ENCODE data around the gene PARP1. TPM values are rescaled to one million over a fixed set of nuclear protein-coding genes. Genes with fewer than 3 reads are reported as not detected.

The PARP1 gene
- total RNA-seq, 1 experiment from 2014 or later = 127 TPM

GRCh38 chr1:226443033-226443432 lies 35.1 kb upstream of the PARP1 start:
- CTCF ChIA-PET = no interaction called here
- no peak for ATAC-seq
- Histone ChIP-seq H3K4me3 (ENCODE audit: low read depth in 2 of 2, low read length in 2 of 2) (no peak overlapping the region), H3K27ac (ENCODE audit: low read length) (no peak overlapping the region), H3K4me1 (ENCODE audit: control insufficient read depth, insufficient read depth, low read length) (no peaks in the 10 kb centered on the region), H3K9me3 (ENCODE audit: control insufficient read depth, insufficient read depth, low read depth, low read length) (no peaks in the 10 kb centered on the region), H3K27me3 (ENCODE audit: control insufficient read depth, insufficient read depth, low read length) (peaks cover 11% of the 10 kb centered on the region), H3K36me3 (ENCODE audit: control insufficient read depth, insufficient read depth, low read length) (no peaks in the 10 kb centered on the region; the same call in 1 of the 2 replicates)
- in situ Hi-C loops (cut with HindIII; ENCODE audit: low pct_unique_long_range_greater_than_20kb, low sequenced_read_pairs) (no loop called here), intact Hi-C loops (cut with micrococcal nuclease; ENCODE audit: unreplicated experiment) (no loop called here)
- POLR2A ChIA-PET = no interaction called here
- DNase-seq (ENCODE audit: low read depth, low spot score) = no peak
- TF ChIP-seq TCF7L2 (IDR thresholded peaks at IDR 0.05; ENCODE audit: low read depth, low read length) = no peak
- no peak for TF ChIP-seq POLR2AphosphoS5 (IDR thresholded peaks at IDR 0.05; ENCODE audit: low read depth, low read length)
- TF ChIP-seq SIN3A (IDR thresholded peaks at IDR 0.05; ENCODE audit: borderline replicate concordance, insufficient read depth, low read depth, low read length) = no peak
- TF ChIP-seq, protein P1, sequence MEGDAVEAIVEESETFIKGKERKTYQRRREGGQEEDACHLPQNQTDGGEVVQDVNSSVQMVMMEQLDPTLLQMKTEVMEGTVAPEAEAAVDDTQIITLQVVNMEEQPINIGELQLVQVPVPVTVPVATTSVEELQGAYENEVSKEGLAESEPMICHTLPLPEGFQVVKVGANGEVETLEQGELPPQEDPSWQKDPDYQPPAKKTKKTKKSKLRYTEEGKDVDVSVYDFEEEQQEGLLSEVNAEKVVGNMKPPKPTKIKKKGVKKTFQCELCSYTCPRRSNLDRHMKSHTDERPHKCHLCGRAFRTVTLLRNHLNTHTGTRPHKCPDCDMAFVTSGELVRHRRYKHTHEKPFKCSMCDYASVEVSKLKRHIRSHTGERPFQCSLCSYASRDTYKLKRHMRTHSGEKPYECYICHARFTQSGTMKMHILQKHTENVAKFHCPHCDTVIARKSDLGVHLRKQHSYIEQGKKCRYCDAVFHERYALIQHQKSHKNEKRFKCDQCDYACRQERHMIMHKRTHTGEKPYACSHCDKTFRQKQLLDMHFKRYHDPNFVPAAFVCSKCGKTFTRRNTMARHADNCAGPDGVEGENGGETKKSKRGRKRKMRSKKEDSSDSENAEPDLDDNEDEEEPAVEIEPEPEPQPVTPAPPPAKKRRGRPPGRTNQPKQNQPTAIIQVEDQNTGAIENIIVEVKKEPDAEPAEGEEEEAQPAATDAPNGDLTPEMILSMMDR (IDR thresholded peaks at IDR 0.05) = no peak
- TF ChIP-seq, protein P2, sequence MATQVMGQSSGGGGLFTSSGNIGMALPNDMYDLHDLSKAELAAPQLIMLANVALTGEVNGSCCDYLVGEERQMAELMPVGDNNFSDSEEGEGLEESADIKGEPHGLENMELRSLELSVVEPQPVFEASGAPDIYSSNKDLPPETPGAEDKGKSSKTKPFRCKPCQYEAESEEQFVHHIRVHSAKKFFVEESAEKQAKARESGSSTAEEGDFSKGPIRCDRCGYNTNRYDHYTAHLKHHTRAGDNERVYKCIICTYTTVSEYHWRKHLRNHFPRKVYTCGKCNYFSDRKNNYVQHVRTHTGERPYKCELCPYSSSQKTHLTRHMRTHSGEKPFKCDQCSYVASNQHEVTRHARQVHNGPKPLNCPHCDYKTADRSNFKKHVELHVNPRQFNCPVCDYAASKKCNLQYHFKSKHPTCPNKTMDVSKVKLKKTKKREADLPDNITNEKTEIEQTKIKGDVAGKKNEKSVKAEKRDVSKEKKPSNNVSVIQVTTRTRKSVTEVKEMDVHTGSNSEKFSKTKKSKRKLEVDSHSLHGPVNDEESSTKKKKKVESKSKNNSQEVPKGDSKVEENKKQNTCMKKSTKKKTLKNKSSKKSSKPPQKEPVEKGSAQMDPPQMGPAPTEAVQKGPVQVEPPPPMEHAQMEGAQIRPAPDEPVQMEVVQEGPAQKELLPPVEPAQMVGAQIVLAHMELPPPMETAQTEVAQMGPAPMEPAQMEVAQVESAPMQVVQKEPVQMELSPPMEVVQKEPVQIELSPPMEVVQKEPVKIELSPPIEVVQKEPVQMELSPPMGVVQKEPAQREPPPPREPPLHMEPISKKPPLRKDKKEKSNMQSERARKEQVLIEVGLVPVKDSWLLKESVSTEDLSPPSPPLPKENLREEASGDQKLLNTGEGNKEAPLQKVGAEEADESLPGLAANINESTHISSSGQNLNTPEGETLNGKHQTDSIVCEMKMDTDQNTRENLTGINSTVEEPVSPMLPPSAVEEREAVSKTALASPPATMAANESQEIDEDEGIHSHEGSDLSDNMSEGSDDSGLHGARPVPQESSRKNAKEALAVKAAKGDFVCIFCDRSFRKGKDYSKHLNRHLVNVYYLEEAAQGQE (IDR thresholded peaks at IDR 0.05; ENCODE audit: insufficient read depth in 1 of 2, low read depth in 2 of 2, low read length in 1 of 2) = no peak
- BruUV-seq (replicated peaks) = no TSS peak

GRCh38 chr1:226441629-226442028 lies 33.7 kb upstream of the PARP1 start:
- no peak for ATAC-seq
- intact Hi-C loops (cut with micrococcal nuclease; ENCODE audit: unreplicated experiment) = no loop called here
- H3K9me3 ChIP-seq (ENCODE audit: control insufficient read depth, insufficient read depth, low read depth, low read length) = no peaks in the 10 kb centered on the region
- H3K36me3 ChIP-seq (ENCODE audit: control insufficient read depth, insufficient read depth, low read length) = no peaks in the 10 kb centered on the region; the same call in 1 of the 2 replicates
- no peak overlapping the region for H3K27ac ChIP-seq (ENCODE audit: low read length)
- ChIA-PET CTCF (no interaction called here), POLR2A (no interaction called here)
- in situ Hi-C loops (cut with HindIII; ENCODE audit: low pct_unique_long_range_greater_than_20kb, low sequenced_read_pairs) = no loop called here
- peaks cover 12% of the 10 kb centered on the region for H3K27me3 ChIP-seq (ENCODE audit: control insufficient read depth, insufficient read depth, low read length)
- no peak for DNase-seq (ENCODE audit: low read depth, low spot score)
- H3K4me3 ChIP-seq (ENCODE audit: low read depth in 2 of 2, low read length in 2 of 2) = no peak overlapping the region
- TF ChIP-seq, protein P1 (IDR thresholded peaks at IDR 0.05) = no peak
- TF ChIP-seq, protein P2 (IDR thresholded peaks at IDR 0.05; ENCODE audit: insufficient read depth in 1 of 2, low read depth in 2 of 2, low read length in 1 of 2) = no peak
- TF ChIP-seq SIN3A (IDR thresholded peaks at IDR 0.05; ENCODE audit: borderline replicate concordance, insufficient read depth, low read depth, low read length) (no peak), POLR2AphosphoS5 (IDR thresholded peaks at IDR 0.05; ENCODE audit: low read depth, low read length) (no peak), TCF7L2 (IDR thresholded peaks at IDR 0.05; ENCODE audit: low read depth, low read length) (no peak)
- no peaks in the 10 kb centered on the region for H3K4me1 ChIP-seq (ENCODE audit: control insufficient read depth, insufficient read depth, low read length)
- BruUV-seq (replicated peaks) = no TSS peak
